GM12801 (cell line): ENCODE results near the gene CENPO.

Experiments
- TF ChIP-seq, protein P1 (sequence below): IDR thresholded peaks from one replicate; pipeline ENCODE4 v1.5.1; 2011; ENCODE audit warnings: control low read depth; ENCODE audit not compliant: insufficient read length; ENCODE audit errors: extremely low read depth

Gene CENPO

DNA sequence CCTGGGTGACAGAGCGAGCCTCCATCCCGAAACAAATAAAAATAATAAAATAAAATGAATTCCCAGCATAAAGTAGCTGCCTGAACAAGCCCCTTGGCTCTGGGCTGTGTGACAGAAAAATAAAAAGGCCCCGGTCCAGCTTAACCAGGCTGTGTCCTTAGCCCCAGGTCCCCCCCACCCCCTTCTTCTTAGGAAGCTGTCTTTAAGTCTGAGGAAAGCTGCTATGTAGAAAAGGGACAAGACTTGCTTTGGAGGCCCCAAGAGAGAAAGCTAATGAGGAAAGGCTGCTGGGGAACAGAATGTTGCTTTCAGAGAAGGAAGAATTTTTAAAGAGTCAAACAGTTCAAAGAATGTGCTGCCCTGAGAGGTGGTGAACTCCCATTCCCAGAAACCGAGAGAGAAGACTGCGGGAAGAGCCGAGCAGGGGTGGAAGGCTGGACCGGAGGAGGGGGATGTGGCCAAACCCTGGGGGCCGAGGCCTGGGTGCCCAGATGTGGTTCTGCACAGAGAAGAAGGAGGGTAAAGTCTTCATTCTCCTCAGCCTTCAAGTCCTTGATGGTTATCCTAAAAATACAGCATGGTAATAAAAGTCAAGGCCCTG lies 61.9 kb downstream of the CENPO start:
- TF ChIP-seq, protein P1, sequence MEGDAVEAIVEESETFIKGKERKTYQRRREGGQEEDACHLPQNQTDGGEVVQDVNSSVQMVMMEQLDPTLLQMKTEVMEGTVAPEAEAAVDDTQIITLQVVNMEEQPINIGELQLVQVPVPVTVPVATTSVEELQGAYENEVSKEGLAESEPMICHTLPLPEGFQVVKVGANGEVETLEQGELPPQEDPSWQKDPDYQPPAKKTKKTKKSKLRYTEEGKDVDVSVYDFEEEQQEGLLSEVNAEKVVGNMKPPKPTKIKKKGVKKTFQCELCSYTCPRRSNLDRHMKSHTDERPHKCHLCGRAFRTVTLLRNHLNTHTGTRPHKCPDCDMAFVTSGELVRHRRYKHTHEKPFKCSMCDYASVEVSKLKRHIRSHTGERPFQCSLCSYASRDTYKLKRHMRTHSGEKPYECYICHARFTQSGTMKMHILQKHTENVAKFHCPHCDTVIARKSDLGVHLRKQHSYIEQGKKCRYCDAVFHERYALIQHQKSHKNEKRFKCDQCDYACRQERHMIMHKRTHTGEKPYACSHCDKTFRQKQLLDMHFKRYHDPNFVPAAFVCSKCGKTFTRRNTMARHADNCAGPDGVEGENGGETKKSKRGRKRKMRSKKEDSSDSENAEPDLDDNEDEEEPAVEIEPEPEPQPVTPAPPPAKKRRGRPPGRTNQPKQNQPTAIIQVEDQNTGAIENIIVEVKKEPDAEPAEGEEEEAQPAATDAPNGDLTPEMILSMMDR = no peak

DNA sequence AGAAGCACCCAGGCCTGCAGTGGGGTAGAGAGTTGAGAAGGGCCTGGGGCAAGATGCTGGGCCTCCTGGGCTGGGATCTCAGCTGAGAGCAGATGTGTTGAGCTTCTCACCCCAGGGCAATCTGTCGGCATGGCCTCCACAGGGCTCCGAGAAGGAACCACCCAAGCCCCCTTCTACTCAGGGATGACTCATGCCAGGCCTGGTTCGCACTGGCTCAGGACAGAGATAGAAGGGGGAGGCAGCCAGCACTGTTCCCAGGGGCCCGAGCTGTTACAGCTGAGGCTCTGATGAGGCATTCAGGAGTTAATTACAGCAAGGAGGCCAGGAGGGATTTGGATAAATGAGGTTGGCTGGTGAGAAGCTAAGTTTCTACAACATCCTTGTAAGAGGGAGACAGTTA lies 62.5 kb downstream of the CENPO start:
- TF ChIP-seq, protein P1 = no peak

DNA sequence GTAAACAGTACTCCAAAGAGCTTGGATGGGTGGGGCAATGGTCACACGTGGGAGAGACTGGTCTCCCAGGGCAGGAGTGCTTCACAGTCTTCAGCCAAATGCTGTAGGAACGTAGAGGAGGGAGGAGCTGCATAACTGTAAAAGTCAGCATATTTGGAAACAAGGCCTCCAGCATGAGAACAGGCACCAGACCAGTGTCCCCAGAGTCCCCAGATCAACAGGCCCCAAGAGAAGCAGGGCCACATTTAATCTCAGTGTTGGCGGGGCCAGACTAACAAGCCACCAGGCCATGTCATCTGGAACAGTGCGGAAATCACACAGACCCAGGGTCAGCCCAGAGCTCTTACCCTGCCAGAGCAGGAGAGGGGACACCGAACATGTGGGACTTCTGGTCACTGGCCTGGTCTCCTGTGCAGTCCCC lies 63.6 kb downstream of the CENPO start:
- TF ChIP-seq, protein P1 = no peak

DNA sequence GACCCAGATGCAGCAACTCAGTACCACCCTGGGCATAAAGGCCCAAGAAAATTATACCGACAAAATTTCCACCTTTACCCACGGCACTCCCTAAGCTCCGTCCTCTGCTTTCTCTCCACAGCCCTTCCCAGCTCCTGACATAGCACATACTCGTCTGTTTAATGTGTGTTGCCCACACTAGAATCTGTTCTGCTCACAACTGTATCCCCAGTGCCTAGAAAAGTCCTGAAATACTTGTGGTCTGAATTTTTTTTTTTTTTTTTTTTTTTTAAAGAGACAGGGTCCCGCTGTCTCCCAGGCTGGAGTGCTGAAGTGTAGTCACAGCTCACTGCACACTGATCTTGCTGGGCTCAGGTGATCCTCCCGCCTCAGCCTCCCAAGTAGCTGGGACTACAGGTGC lies 64.5 kb downstream of the CENPO start:
- TF ChIP-seq, protein P1 = no peak

DNA sequence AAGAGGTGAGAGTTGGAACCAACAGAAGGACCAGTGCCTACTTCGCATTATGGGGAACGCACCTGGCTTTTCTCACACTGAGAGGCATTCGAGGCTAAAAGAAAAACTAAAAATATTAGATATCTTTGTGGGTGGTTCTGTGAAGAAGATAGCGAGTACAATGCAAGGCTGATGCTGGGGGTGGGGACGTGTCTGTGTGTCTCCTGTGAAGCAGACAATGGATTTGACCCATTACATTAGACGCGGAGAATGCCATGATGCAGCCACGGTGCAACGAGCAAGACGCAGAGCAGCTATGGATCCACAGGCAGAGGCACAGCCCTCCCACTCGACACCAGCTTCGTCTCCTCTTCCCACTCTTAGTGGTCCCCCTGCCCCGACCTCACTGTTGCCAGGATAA lies 65.8 kb downstream of the CENPO start:
- TF ChIP-seq, protein P1 = no peak

DNA sequence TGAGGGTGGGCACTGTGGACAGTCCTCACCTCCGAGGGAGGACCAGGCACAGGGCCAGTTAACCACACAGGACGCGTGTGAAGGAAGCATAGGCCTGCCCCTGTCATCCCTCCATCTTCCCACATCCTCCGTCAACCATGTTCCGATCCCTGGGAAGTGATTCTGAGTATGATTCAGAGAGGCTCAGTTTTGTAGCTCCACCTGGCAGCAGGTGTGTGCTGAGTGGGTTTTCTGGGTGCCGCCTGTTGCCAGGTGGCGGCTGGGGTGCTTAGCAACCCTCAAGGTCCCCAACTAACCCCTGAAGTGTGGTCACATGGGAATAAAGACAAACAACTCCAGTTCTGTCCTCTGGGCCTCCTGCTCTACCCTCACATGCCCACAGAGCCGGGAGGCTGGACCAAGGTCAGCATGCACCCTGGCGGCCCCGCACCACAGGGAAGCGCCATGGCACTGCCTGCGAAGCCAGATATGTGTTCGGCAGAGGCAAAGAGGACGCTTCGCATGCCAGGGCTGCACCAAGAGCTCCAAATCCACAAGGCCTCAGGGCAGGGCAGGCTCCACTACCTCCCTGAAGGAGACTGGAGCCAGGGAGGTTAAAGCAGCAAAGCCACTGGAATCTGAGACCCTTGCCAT lies 66.9 kb downstream of the CENPO start:
- TF ChIP-seq, protein P1 = no peak

DNA sequence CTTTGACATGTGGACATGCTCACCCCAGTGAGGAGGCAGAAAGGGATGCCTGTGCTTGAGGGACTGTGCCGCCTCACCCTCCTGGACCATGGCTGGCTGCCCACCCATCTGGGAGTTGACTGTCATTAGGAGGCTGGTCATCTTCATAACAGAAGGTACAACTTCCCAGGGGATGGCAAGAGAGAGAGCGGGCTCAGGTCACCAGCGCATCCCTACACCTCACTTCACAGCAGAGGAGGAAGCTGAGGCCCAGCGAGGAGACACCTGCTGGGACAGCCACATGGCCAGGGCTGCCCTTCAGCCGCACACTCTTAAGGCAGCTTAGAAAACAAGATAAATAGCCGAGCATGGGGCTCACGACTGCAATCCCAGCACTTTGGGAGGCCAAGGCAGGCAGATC lies 67.4 kb downstream of the CENPO start:
- TF ChIP-seq, protein P1 = no peak

DNA sequence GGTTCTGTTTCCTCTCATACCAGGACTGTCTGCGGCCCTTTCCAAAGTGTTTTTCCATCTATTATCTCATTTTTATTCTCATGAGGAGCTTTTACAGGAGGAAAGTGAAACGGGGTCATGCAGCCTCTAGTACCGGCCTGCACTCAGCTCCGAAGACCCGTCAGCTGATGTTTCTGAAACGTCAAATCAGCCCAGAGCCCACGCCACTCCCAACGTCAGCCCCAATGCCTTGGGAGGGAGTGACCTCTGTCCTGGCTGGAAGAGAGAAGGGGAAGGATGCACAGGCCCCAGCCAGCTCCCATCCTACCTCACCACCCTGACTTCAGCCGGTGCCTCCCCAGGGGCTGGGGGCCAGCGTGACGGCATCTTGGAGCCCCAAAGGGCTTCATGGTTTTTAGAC lies 68.3 kb downstream of the CENPO start:
- TF ChIP-seq, protein P1 = no peak
